GM19239 (cell line): ENCODE results near the gene NTHL1.
"Not testable (repeated sequence)": the region's sequence is repeated elsewhere in the genome, so short reads cannot be mapped to it uniquely, and the experiment has no call there.

ENCODE experiments used
- DNase-seq: peaks from one replicate; pipeline ENCODE4 v3.0.0; 2011; ENCODE audit warnings: low spot score; ENCODE audit not compliant: insufficient read length
- FAIRE-seq: peaks from 2 replicates; lab custom pipeline; 2011; peaks lifted over from hg19 to GRCh38; lab: Jason Lieb, UNC

The NTHL1 gene

GRCh38 chr16:2044541-2044940 is 3.1 kb downstream of the NTHL1 start:
- FAIRE-seq (no peak), DNase-seq (no peak)

DNA sequence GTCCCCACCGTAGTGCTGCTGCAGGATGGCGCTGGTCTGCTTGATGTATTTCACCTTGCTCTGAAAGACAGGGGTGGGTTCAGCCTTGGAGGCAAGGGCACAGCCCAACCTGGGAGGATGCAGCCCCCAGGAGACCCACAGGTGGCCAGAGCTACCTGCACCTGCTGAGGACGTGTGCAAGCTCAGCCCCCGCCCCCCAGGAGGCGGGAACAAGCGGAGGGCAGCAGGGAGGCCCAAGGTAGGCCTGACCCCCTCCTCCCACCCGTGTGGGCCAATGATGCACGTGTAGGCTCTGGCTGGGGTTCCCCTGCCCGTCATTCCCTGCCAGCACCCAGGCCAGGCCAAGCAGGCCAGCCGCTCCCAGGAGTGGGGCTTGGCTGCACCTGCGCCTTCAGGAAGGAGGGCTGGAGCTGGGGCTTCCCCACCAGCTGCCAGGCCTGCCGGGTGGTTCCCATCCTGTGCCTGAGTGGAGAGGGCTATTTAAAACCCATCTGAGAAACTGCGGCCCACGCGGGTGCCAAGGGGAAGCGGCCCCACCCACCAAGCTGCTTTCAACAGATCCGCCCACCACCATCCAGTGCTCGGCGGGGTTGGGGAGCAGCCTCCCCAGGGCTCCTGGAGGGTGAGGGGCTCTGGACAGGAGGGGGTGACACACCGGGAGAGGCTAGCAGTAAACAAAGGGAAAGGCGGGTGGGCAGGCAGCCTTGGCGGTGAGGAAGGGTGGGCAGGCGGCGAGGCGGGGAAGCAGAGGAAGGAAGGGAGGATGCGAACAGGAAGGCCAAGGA is 3.8 kb downstream of the NTHL1 start:
- DNase-seq = no peak
- FAIRE-seq = no peak

GRCh38 chr16:2042986-2043666 is 4.5 kb downstream of the NTHL1 start:
- DNase-seq (no peak), FAIRE-seq (no peak)

DNA sequence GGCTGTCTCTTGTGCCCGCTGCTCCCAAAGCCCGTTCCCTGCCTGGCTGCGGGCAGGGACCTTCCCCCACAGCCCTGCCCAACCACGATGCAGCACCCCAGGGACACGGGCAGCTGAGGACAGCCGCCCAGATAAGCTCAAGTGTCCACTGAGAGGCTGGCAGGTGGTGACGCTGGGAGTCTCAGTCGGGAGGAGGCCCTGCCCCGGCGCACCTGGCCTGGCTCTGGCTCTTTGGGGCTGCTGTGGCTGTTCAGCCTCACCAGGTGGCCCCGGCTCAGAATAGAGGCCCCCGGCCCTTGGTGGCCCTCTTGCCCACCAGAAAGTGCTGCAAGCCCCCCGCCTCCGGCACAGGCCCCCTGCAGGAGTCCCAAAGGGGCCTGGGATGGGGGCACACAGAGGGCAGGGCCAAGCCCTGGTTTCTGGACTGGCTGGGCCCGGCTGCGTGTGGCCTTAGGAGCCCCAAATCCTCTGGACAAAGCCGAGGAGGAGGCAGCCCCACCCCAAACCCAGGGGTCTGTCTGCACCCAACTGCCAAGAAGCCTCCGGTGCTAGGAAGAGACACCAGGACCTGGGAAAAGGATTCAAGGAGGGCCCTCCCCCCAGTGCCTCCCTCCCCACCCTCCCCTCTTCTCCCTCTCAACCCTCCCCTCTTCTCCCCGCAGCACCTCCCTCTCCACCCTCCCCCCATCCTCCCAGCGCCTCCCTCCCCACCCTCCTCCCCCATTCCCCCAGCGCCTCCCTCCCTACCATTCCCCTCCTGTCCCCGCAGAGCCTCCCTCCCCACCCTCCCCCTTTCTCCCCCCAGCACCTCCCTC is 5.3 kb downstream of the NTHL1 start:
- FAIRE-seq (no peak), DNase-seq (no peak)

DNA sequence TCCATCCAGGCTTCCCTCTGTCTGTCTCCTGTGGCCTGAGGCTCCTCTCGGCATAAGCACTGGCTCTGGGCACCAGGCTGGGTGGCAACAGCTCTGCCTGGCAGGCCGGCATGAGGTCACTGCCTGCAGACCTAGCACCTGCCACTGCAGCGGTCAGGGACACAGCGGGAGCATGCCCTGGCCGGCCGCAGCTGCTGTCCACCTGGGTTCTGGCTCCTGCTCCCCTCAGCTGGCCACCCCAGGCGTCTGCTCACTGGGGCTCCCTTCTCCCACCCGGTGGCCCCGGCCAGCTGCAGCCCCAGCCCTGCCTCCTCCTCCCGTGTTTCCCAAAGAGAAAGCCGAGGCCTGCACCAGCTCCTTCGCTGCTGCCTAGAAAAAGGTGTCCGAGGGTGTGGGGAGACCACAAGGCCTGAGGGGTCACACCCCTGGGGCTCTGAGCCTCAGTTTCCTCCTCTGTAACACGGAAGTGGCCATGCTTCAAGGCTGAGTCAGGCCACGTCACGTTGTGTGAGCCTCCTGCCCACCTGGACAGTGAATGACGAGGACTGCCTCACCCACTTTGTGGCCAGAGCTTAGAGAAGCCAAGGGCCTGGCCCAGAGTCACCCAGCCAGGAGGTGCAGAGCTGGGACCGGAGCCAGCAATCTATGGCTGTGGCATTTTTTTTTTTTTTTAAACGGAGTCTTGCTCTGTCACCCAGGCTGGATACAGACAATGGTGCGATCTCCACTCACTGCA is 6.7 kb downstream of the NTHL1 start:
- FAIRE-seq (no peak), DNase-seq (no peak)

GRCh38 chr16:2040041-2040786 is 7.4 kb downstream of the NTHL1 start:
- FAIRE-seq (no peak), DNase-seq (no peak)

DNA sequence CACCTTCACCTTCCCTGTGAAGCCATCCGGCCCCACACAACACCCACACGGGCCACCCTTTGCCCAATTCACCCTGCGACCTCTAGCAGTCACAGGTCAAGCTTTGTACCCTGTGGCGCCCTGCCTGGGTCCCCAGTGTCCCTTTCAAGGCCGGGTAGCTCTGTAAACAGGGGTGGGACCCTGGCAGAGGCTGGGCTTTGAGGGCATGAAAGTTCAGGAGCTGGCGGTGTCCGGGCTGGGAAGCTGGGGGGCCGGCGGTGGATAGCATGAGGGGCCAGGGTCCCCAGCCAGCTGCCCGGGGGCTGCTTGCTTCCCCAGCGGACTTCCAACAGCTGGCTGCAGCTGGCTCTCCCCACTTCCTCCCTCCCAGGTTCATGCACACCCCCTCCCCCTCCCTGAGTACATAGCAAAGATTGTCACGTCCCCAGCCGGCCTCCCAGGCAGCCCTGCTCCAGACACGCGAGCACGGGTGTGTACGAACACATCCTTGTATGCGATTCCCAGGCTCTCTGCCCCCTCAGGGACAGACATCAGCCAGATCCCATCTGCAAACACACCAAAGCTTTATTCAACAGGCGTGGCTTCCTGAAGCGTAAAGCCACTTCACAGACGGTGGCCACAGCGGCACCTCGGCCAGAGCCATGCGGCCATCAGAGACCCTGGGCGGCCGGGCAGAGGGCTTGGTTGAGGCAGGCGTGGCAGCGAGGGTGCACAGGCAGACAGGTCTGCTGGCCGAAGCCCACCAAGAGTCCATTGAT is 8.2 kb downstream of the NTHL1 start:
- DNase-seq (no peak), FAIRE-seq (no peak)

DNA sequence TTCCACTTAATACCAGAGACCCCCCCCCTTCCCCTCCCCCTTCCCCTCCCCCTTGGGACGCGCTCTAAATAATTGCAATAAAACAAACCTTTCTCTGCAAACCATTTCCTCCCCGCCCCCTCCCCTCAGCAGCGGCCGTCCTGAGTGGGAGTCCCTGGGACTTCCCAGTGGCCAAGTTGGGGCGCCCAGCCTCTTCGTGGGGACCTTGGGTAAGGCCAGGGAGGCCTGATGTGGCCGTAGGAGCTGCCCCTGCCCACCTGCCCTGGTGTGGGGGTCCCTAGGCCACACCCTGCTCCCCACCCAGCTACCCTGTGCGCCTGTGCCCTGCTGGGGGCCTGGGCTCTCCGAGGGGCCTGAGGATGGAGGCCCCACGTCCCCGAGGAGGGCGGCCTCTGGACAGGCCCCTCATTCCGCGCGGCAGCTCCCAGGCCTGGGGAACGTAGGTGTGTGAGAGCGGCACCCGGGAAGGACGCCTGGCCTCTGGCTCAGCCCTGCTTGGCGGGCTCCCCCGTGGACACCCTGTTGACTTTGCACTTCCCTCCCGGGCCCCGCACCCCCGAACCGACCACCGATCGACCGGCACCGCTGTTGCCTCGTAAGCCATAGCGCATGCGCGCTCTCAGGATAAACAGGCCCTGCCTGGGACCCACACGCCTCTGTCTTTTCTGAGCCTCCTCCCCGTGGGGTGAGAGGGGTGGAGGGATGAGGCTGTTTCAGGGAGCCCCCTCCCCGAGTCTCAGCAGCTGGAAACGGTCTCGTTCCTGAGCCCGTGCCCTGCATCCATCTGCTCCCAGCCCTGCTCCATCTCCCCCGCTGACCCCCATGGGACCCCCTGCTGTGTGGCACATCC is 9.0 kb downstream of the NTHL1 start:
- no peak for FAIRE-seq
- DNase-seq = no peak

DNA sequence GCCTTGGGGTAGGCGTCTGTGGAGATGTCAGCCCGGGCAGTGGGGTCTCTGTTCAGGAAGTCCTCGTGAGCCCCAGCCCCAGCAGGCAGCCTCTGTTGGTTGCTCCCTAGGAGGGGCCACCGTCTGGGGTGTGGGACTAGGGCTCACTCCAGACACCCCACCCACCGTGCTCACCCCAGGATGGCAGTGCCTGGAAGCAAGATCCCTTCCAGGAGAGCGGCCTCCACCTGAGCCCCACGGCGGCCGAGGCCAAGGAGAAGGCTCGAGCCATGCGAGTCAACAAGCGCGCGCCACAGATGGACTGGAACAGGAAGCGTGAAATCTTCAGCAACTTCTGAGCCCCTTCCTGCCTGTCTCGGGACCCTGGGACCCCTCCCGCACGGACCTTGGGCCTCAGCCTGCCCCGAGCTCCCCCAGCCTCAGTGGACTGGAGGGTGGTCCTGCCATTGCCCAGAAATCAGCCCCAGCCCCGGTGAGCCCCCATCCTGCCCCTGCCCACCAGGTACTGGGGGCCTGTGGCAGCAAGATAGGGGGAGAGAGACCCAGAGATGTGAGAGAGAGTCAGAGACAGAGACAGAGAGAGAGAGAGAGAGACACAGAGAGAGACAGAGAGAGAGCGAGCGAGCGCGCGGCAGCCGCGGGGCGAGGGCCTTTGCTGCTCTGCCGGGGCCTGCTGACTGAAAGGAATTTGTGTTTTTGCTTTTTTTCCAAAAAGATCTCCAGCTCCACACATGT is 9.8 kb downstream of the NTHL1 start:
- DNase-seq (no peak), FAIRE-seq (no peak)

GRCh38 chr16:2037115-2037514 is 10.5 kb downstream of the NTHL1 start:
- FAIRE-seq = no peak
- no peak for DNase-seq

GRCh38 chr16:2036200-2036966 is 11.3 kb downstream of the NTHL1 start:
- FAIRE-seq (no peak), DNase-seq (no peak)

- no peak for FAIRE-seq
- no peak for DNase-seq
Measured at GRCh38 chr16:2035431-2036199, 12.0 kb downstream of the NTHL1 start.

GRCh38 chr16:2034696-2035430 is 12.8 kb downstream of the NTHL1 start:
- no peak for FAIRE-seq
- no peak for DNase-seq

- not testable (repeated sequence) for FAIRE-seq, DNase-seq
Measured at GRCh38 chr16:2033909-2034695, 13.5 kb downstream of the NTHL1 start.
